Measurements from ENCODE around the gene PRDM2.
A peak's percentile ranks its signal among the peaks of the same experiment; 100 is the strongest.

The PRDM2 gene

DNA sequence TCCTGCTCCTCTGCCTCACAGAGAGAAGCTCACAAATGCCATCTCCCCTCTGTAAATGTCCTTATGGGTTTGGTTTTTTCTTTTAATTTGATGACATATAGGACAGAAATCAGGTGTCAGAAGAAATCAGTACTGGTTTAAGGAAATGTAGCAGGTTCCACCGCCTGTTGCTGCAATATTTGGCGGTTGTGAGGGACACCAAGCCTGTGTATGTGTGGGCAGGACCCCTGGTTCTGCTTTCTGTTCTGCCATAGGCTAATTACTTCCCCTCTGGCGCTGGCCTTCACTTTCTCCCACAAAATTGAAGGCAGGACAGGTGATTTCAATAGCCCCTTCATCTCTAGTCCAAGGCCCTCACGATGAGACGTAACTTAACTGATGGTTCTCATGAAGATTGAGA lies 69.2 kb downstream of the PRDM2 start:
- no peak for DNase-seq

DNA sequence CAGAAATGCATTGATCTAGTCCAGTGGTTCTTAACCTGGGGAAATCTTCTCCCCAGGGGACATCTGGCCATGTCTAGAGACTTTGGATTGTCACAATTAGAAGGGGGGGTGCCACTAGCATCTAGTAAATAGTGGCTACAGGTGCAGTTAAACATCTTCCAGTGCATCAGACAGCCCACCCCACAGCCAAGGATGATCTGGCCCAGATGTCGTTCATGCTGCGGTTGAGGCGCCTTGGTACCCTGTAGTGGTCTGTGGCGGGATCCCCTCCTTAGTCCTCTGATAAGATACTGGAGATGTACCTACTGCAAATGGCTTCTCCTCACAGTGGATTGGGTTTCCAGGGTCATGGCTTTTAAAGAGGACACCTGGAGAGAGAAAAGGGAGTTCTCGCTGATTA lies 69.8 kb downstream of the PRDM2 start:
- DNase-seq, result no peak

DNA sequence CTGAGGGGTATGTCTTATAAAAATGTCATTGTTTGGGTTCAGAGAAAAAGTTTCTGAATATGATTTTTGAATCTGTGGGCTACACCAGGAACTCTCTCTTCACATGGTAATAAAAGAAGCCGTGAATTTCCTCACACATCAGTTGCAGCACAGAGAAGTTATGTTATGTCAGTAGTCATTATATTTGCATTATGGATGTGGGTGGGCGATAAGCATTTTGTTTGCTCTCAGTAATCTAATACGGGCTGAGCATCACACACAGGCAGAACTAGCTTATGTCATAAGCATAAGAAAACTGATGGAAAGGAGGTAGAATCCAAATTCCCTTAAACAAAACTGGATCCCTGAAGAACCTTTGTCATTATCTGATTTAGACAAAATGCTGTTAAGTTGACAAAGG lies 70.8 kb downstream of the PRDM2 start:
- DNase-seq, result no peak

DNA sequence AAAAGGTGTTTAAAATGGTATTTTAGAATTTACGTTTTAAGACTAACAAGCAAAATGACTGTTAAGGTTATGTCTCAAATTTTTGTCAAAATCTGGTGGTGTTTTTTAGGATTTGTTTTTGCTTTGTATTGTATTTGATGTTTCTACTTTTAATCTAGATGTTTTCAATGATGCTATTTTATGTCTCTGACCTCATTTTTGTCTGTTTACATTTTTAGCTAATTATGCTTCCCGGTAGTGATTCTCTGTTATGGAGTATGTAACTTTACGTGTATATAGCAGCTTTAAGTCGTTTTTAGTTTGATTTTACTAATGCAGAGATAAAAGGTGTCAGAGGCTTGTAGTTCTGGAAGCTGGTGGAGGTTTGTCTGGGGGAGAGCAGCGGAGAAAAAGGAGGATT lies 71.8 kb downstream of the PRDM2 start:
- DNase-seq, result no peak

DNA sequence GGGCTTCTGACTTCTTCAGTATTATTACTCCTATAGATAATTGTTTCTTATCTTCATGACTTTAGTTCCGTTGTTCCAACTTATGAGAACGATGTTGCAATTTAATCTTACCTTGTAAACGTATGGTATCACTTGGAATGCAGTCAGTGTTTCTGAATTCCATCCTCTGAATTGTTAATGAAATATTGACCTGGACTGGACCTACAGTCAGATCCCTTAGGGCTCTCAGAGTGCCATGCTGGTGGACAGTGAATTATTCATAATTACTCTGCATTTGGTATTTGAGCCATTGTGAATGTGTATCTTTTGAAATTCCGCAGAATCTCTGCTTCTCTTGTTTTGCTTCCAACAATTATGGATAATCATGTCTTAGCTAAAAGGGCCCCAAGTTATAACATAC lies 72.3 kb downstream of the PRDM2 start:
- DNase-seq, result no peak

DNA sequence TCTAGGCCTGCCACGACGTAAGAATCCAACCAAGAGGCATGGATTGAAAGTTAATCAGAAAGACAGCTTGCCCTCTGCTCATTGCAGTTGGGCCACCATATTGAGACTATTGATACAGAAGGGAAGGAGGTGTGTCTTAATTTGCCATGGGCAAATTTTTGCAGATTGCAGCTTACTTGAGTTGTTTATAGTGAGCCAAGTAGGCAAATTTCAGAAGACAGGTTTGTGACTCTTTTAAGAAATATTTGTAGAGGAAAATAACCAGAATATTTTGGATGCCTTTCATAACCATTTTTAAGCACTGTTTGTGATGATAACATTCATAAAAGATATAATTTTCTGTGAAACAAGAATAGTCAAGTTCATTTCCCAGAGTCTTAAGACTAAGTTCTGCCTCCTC lies 74.1 kb downstream of the PRDM2 start:
- DNase-seq, result no peak

DNA sequence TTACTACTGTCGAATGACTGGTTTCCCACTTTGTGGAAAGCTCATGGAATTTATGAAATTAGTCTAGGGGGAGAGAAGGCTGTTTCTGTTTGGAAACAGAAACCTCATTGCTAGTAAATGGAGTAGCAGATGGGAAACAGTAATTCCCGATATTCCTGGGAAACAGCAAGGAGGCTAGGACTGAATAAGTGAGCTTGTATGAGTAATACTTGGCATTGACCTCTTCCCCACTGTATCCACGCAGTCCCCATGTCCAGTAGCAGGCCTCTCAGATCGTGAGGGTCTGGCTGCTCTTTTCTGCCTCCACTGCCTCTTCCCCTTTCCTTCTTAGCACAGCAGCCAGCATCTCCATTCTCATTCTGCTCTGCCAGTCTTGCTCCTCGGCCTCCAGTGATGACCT lies 75.5 kb downstream of the PRDM2 start:
- no peak for DNase-seq

DNA sequence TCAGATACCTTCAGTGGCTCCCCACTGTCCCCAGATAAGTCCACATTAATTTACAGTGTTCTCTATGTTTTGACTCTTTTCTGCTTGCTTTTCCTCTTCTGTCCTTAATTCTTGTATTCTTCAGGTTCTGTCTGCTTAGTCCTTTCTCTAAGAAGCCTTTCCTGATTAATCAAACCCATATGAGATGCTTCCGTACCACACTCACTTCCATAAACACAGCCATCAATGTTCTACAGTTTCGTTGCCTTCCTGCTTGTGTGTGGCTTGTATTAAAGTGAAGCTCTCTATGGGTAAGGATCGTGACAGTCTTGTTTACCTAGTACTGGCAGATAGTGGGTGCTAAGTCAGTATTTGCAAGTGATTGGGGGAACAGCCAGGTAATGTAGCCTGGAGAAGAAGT lies 75.9 kb downstream of the PRDM2 start:
- DNase-seq, result no peak

DNA sequence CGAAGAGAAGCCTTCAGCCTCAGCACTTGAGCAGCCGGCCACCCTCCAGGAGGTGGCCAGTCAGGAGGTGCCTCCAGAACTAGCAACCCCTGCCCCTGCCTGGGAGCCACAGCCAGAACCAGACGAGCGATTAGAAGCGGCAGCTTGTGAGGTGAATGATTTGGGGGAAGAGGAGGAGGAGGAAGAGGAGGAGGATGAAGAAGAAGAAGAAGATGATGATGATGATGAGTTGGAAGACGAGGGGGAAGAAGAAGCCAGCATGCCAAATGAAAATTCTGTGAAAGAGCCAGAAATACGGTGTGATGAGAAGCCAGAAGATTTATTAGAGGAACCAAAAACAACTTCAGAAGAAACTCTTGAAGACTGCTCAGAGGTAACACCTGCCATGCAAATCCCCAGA lies 78.4 kb downstream of the PRDM2 start:
- no peak for DNase-seq

DNA sequence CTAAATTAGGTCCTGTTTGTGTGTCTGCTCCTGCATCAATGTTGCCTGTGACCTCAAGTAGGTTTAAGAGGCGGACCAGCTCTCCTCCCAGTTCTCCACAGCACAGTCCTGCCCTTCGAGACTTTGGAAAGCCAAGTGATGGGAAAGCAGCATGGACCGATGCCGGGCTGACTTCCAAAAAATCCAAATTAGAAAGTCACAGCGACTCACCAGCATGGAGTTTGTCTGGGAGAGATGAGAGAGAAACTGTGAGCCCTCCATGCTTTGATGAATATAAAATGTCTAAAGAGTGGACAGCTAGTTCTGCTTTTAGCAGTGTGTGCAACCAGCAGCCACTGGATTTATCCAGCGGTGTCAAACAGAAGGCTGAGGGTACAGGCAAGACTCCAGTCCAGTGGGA lies 79.9 kb downstream of the PRDM2 start:
- DNase-seq, result no peak

DNA sequence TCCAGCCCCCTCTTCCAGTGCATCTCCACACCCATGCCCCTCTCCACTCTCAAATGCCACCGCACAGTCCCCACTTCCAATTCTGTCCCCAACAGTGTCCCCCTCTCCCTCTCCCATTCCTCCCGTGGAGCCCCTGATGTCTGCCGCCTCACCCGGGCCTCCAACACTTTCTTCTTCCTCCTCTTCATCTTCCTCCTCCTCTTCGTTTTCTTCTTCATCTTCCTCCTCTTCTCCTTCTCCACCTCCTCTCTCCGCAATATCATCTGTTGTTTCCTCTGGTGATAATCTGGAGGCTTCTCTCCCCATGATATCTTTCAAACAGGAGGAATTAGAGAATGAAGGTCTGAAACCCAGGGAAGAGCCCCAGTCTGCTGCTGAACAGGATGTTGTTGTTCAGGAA lies 80.8 kb downstream of the PRDM2 start:
- DNase-seq, result no peak

DNA sequence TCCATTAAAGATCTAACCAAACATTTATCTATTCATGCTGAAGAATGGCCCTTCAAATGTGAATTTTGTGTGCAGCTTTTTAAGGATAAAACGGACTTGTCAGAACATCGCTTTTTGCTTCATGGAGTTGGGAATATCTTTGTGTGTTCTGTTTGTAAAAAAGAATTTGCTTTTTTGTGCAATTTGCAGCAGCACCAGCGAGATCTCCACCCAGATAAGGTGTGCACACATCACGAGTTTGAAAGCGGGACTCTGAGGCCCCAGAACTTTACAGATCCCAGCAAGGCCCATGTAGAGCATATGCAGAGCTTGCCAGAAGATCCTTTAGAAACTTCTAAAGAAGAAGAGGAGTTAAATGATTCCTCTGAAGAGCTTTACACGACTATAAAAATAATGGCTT lies 81.2 kb downstream of the PRDM2 start:
- no peak for DNase-seq

DNA sequence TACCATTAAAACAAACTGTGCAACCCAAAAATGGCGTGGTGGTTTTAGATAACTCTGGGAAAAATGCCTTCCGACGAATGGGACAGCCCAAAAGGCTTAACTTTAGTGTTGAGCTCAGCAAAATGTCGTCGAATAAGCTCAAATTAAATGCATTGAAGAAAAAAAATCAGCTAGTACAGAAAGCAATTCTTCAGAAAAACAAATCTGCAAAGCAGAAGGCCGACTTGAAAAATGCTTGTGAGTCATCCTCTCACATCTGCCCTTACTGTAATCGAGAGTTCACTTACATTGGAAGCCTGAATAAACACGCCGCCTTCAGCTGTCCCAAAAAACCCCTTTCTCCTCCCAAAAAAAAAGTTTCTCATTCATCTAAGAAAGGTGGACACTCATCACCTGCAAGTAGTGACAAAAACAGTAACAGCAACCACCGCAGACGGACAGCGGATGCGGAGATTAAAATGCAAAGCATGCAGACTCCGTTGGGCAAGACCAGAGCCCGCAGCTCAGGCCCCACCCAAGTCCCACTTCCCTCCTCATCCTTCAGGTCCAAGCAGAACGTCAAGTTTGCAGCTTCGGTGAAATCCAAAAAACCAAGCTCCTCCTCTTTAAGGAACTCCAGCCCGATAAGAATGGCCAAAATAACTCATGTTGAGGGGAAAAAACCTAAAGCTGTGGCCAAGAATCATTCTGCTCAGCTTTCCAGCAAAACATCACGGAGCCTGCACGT lies 82.1 kb downstream of the PRDM2 start:
- no peak for DNase-seq

DNA sequence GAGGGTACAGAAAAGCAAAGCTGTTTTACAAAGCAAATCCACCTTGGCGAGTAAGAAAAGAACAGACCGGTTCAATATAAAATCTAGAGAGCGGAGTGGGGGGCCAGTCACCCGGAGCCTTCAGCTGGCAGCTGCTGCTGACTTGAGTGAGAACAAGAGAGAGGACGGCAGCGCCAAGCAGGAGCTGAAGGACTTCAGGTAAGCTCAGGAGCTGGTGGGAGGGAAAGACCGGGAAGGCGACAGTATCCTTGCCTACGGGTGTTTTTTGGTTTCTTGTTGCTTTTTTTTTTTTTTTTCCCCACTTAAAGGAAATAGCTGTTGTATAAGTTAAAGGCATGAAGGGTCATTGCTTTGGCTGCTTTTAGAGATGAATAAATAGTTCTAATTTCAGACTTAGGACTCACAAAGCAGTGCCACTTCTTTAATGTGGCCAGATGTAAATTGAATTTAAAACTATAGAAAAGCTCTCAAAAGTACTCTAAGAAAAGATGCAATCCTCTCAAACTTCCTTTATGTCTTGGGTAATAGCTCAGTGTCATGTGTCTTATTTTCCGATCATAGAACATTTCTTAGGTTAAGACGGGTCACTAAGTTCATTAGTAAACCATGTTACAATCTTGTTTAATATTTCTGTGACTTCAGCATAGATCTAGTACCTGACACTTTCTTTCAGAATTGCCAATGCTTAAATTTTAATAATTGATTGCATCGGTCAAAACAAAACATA lies 82.8 kb downstream of the PRDM2 start:
- no peak for DNase-seq

DNA sequence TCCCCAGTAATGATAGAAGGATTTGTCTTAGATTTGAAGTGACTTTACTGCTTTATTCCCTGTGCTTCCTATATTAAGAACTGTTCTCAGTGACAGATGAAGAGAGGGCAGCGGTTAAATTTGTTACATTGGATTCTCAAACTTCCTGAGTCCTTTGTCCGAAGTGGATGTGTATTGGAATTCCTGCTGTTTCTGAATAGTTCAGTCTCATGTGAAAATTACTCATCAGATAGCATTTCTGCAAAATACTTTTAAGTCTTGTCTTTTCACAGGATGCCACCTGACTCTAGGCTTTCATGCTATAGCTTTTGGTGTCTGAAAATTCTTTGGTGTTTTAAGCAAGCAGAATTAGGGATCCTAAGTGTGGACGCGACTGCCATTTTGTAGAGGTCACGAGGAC lies 83.6 kb downstream of the PRDM2 start:
- DNase-seq, result no peak

DNA sequence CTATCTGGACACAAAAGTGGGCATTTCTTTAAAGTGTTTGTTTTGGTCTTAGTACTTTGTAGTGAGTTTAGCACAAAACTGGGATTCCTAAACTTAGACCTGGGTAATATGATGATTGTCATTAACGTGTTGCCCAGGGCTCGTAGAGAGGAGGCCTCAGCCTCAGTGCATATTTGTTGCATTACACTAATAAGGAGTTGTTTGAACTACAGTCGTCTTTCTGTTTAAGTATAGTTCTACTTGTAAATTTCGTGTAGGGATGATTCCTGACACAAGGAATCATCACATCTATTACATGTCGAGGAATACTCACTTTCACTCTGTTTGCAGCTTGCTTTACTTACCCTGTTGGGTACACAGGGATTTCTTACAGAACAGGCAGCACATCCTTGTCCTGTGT lies 85.0 kb downstream of the PRDM2 start:
- DNase-seq, result no peak

DNA sequence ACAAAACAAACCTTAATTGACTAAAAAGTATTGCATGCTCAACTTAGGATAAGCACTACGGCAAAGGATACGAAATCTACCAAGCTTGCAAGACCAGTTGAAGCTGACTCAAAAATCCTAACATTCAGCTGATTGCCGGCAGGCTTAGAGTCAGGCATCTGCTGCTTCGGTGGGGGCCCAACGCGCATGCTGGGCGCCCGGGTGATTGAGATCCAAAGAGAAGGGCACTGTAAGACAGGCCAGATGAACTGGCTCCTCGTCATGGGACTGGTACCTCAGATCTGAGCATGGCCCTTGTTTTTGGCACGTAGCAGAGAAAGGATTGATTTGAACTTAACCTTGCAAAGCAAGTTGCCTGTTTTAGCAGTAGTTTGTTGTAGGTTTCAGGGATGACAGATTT lies 86.6 kb downstream of the PRDM2 start:
- DNase-seq, result peak in 4 of 14 donors; percentile 14 to 80 (median 28)

DNA sequence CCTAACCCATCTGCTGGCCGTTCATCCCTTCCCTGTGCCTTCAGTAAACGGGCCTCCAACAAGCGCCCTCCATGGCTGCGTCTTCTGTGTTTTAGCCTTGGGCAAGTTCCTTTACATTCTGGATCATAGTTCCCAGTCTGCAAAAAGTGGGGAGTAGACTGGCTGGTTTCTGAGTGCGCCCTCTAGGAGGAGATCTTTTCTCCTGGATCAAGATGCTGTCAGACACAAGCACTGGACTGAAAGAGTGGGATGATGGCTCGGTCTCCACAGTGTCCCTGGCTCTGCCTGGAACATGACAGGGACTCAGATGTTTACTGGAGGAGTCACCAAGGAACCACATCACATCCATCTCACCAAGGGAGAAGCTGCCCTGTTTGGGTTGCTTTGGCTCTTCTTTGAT lies 88.8 kb downstream of the PRDM2 start:
- no peak for DNase-seq

DNA sequence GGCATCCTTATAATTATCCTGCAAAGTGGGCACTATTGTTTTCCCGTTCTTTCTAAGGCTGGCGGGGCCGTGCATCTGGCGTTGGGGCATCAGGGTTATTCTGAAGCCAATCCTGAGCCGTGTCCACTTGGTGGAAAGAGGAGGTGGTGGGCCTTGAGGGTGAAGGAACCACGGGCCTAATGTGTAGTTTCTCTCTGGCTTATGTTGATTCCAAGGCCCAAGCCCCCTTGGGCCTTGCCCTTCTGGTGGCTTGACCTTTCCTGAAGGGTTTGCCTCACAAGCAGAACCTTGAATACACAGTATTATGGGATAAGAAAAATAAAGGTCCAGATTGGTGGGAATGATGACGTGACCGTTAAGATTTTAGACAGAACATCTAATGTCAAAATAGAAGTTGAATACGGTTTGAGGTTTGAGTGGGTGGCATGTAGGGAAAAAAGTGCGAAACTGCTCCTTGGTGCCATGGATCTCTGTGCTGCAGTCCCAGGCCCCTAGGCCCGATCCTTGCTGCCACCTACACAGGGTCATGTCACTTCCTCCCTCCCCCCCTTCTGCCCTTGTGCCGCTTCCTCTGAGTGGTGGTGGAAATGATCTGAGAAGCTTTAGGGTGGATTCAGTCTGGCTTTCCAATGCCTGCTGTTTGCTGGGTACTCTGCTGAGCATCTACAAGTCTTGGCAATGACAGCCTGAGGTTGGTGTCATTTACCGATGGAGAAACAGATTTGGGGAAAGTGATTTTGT lies 90.5 kb downstream of the PRDM2 start:
- no peak for DNase-seq

DNA sequence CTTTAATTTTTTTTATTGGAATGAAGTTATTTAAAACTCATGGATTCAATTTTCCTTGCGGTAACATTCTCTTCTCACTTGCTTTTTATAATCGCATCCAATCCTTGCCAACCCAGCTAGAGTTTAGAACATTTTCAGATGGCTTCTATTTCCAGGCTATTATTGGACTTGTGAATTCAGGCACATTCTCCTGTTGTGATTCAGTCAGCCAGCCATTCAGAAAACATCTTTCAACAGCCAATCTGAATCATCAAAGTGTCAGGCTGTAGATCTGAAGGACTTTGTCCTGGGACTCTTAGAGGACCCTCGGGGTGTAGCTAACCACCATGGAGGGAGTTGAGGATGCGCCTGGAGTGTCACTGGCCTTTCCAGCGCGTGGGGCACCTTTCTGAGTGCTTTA lies 92.4 kb downstream of the PRDM2 start:
- no peak for DNase-seq

DNA sequence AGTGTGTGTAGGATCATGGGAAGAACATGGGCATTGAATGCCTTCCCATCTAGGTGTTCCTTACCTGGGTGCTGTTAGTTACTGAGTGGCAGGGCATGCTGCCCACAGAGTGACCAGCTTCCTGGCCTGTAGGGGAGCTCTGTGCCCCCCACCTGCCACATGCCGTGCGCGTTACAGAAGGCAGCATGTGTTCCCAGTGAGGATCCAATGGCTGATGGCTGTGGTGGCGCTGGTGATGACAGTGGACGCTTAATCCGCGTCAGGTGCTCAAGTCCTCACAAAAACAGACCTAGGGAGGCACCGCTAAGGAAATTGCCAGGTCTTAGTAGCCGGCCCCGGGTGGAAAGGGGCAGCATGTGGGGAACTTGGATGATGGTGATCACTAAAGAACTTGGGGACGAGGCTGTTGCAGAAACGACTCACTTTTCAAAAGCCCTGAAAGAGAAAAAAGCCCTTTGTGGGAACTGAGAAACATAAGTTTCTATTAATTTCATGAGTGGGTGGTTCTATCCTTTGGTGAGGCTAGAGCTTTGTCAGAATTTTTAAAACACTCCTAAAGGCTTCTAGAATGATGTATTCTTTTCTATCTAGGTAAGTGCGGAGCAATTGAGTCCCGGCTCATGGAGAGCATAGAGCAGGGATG lies 93.2 kb downstream of the PRDM2 start:
- no peak for DNase-seq

DNA sequence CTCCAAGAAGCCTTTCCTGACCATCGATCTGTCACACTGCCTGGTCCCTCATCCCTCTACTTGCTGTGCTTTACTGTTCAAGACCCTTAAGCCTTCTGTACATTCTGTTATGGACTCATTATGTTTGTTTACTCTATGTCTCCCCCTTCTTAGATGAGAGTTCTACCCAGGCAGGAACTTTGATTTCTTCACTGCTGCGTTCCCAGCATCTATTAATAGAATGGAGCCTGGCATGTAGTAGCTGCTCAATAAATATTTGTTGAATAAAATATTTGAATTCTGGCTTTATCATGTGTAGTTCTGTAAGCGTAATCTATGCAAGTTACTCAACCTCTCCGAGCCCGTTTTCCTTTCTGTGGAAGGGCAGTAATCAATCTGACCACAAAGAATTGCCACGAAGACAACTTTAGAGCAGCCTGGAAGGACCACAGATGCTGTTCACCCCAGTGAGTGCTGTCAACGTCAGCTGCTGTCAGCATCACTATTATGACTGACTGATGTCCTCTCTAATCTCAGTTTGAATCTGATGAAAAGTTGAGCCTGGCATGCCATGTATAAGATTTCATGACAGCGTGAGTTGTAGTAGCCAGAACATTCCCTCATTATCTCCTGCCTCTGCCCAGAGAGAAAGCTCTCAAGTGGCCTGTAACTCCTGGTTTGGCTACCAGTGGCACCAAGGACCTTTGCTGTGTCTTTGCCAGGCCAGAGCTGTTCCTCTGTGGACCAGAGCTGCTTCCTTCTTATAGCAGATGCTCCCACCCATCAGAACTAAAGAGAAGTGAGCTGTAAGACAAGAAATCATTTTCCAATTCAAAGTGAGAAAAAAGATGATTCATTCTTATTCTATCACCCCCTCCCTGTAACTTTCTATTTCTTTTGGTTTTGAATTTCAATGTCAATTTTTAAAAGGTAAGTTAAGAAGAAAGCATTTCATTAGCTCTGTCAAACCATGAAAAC lies 94.5 kb downstream of the PRDM2 start:
- DNase-seq, result no peak
